Esophagus mucosa (tissue), 1 donor: ENCODE data around the gene PISD. TPM values are rescaled to one million over a fixed set of nuclear protein-coding genes. Genes with fewer than 3 reads are reported as not detected.
A peak's percentile ranks its signal among the peaks of the same experiment; 100 is the strongest.

Source experiments
- ATAC-seq: fragments of 200-7000 bp; cut with Tn5 transposase; one replicate; pipeline ENCODE4 v1.9.1; 2020
- total RNA-seq: library from RNA; stranded (reverse); gene quantifications from one replicate; pipeline ENCODE4 v1.2.4, GENCODE V29; 2023
- donor health status: DM: yes; HTN: yes; CAD: no.

PISD gene
- total RNA-seq, 1 donor from 2014 or later = 20.2 TPM

- ATAC-seq = no peak
These were observed 36.8 kb downstream of the PISD start for GRCh38 chr22:31625257-31625640.

GRCh38 chr22:31623592-31624304, 38.3 kb downstream of the PISD start:
- ATAC-seq = no peak

- ATAC-seq = no peak
These were observed 39.0 kb downstream of the PISD start for GRCh38 chr22:31622980-31623379.

- ATAC-seq = no peak
These were observed 40.4 kb downstream of the PISD start for GRCh38 chr22:31621507-31622124.

- ATAC-seq = no peak
These were observed 41.1 kb downstream of the PISD start for GRCh38 chr22:31620756-31621480.

GRCh38 chr22:31619611-31620300, 42.3 kb downstream of the PISD start:
- no peak for ATAC-seq

- no peak for ATAC-seq
These were observed 43.4 kb downstream of the PISD start for GRCh38 chr22:31618471-31619176.

GRCh38 chr22:31618057-31618456, 44.0 kb downstream of the PISD start:
- no peak for ATAC-seq

- ATAC-seq = peak; percentile 14
These were observed 45.6 kb downstream of the PISD start for GRCh38 chr22:31616315-31616980.

- no peak for ATAC-seq
These were observed 46.1 kb downstream of the PISD start for GRCh38 chr22:31615940-31616314.

- ATAC-seq = no peak
These were observed 46.5 kb downstream of the PISD start for GRCh38 chr22:31615491-31615860.

GRCh38 chr22:31614781-31615490, 47.1 kb downstream of the PISD start:
- no peak for ATAC-seq

GRCh38 chr22:31613904-31614296, 48.1 kb downstream of the PISD start:
- no peak for ATAC-seq

GRCh38 chr22:31613286-31613903, 48.6 kb downstream of the PISD start:
- ATAC-seq = no peak

- ATAC-seq = no peak
These were observed 49.1 kb downstream of the PISD start for GRCh38 chr22:31612891-31613285.

GRCh38 chr22:31611061-31611760, 50.8 kb downstream of the PISD start:
- no peak for ATAC-seq

- no peak for ATAC-seq
These were observed 51.4 kb downstream of the PISD start for GRCh38 chr22:31610611-31611010.

GRCh38 chr22:31609716-31610115, 52.3 kb downstream of the PISD start:
- no peak for ATAC-seq

GRCh38 chr22:31607696-31608095, 54.3 kb downstream of the PISD start:
- ATAC-seq = no peak

- no peak for ATAC-seq
These were observed 56.0 kb downstream of the PISD start for GRCh38 chr22:31605851-31606585.
